ENCODE results near the gene ELAPOR1.
"Not testable (repeated sequence)": the region's sequence is repeated elsewhere in the genome, so short reads cannot be mapped to it uniquely, and the experiment has no call there.

The ELAPOR1 gene

GRCh38 chr1:109140392-109140791 is 26.5 kb downstream of the ELAPOR1 start:
- H3K9ac ChIP-seq (ENCODE audit: low read depth, low read length), result no peak overlapping the region
- H3K9me3 ChIP-seq (ENCODE audit: insufficient read depth, low read depth, low read length), result no peaks in the 10 kb centered on the region
- 92% methylated on average over 3 of the region's 3 CpGs for WGBS

GRCh38 chr1:109142260-109142659 is 28.3 kb downstream of the ELAPOR1 start:
- WGBS, result 93% methylated on average over 5 of the region's 5 CpGs
- Histone ChIP-seq H3K36me3 (ENCODE audit: insufficient read depth, low read length) (no peaks in the 10 kb centered on the region), H3K4me3 (ENCODE audit: low read length) (no peak overlapping the region), H3K9ac (ENCODE audit: low read depth, low read length) (no peak overlapping the region), H3K9me3 (ENCODE audit: insufficient read depth, low read depth, low read length) (no peaks in the 10 kb centered on the region), H3K27ac (ENCODE audit: low read depth, low read length) (no peak overlapping the region), H3K4me1 (ENCODE audit: insufficient read depth, low read length) (no peaks in the 10 kb centered on the region), H3K27me3 (ENCODE audit: insufficient read depth, low read length) (no peaks in the 10 kb centered on the region)

More at GRCh38 chr1:109140392-109140791, 26.5 kb downstream of the ELAPOR1 start:
- Histone ChIP-seq H3K4me1 (ENCODE audit: insufficient read depth, low read length) (no peaks in the 10 kb centered on the region), H3K27me3 (ENCODE audit: insufficient read depth, low read length) (no peaks in the 10 kb centered on the region), H3K36me3 (ENCODE audit: insufficient read depth, low read length) (no peaks in the 10 kb centered on the region), H3K4me3 (ENCODE audit: low read length) (no peak overlapping the region), H3K27ac (ENCODE audit: low read depth, low read length) (no peak overlapping the region)

- H3K27me3 ChIP-seq (ENCODE audit: insufficient read depth, low read length); H3K4me1 ChIP-seq (ENCODE audit: insufficient read depth, low read length); H3K4me3 ChIP-seq (ENCODE audit: low read length); H3K9ac ChIP-seq (ENCODE audit: low read depth, low read length); H3K36me3 ChIP-seq (ENCODE audit: insufficient read depth, low read length); H3K27ac ChIP-seq (ENCODE audit: low read depth, low read length); H3K9me3 ChIP-seq (ENCODE audit: insufficient read depth, low read depth, low read length): not testable (repeated sequence)
- 95% methylated on average over 5 of the region's 6 CpGs for WGBS
These were observed 28.8 kb downstream of the ELAPOR1 start for GRCh38 chr1:109142725-109143124.

DNA sequence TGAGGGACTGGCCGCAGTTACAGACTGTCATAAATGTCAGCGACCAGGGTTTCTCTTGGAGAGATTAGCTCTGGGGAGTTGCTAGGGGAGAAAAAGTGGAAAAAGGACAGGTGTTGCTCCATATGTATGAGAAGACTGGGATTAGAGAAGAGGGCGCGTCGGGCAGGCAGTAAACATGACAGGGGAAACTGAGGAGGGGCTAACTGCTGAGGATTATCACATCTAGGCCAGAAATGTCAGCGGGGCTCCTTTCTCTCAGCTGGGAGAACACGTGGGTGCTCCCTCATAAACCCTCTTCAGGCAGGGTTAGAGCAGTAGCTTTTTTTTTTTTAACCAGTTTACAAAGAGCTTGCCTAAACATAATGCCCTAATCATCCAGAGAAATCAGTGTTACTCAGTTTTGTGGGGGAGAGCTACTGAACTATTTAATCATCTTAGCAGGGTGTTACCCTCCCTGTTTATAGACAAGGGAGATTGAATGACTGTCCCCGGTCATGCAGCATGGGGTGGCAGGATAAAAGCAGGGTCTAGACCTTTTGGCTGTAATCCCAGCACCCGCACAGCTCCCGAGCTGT is 35.2 kb downstream of the ELAPOR1 start:
- Histone ChIP-seq H3K9me3 (ENCODE audit: insufficient read depth, low read depth, low read length) (no peaks in the 10 kb centered on the region), H3K27me3 (ENCODE audit: insufficient read depth, low read length) (no peaks in the 10 kb centered on the region), H3K27ac (ENCODE audit: low read depth, low read length) (no peak overlapping the region), H3K36me3 (ENCODE audit: insufficient read depth, low read length) (no peaks in the 10 kb centered on the region), H3K4me3 (ENCODE audit: low read length) (no peak overlapping the region), H3K4me1 (ENCODE audit: insufficient read depth, low read length) (peaks cover 13% of the 10 kb centered on the region), H3K9ac (ENCODE audit: low read depth, low read length) (no peak overlapping the region)
- WGBS, result 78% methylated on average over 10 of the region's 10 CpGs

DNA sequence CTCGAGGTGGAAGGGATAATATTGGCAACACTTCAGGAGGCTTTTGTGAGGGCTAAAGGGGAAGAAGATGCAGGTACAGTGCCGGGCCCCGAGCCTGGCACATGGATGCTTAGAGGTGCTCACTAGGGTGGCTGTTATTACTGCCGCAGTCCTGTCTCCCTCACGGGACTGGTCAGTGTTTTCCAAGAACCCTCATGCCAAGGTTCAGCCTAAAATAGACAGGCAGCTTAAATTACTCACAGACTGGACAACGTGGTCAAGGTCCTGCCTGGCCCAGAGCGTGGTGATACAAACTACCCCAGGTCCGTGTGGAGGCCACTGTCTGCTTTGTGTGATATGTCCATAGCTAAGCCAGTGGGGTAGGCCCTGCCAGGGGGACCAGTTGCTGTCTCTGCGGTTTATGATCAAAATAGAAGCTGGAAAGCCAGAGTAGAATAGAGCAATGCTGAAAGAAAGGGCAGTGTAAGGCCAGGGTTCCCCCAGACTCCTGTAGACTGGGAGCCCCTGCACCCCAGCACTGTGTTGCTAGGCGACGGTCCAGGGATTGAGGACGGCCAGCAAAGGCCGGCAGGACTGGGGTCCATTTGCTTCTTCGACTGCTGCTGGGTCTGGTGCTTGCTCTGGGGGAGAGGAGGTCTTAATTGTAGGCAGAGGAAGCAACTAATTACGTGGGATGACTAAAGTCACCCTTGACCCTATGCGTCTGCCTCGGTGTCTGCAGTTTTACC is 36.1 kb downstream of the ELAPOR1 start:
- H3K9me3 ChIP-seq (ENCODE audit: insufficient read depth, low read depth, low read length), result no peaks in the 10 kb centered on the region
- H3K27ac ChIP-seq (ENCODE audit: low read depth, low read length), result no peak overlapping the region
- peaks cover 13% of the 10 kb centered on the region for H3K4me1 ChIP-seq (ENCODE audit: insufficient read depth, low read length)
- H3K9ac ChIP-seq (ENCODE audit: low read depth, low read length), result no peak overlapping the region
- no peak overlapping the region for H3K4me3 ChIP-seq (ENCODE audit: low read length)
- H3K27me3 ChIP-seq (ENCODE audit: insufficient read depth, low read length), result no peaks in the 10 kb centered on the region
- WGBS, result 83% methylated on average over 17 of the region's 17 CpGs
- no peaks in the 10 kb centered on the region for H3K36me3 ChIP-seq (ENCODE audit: insufficient read depth, low read length)

DNA sequence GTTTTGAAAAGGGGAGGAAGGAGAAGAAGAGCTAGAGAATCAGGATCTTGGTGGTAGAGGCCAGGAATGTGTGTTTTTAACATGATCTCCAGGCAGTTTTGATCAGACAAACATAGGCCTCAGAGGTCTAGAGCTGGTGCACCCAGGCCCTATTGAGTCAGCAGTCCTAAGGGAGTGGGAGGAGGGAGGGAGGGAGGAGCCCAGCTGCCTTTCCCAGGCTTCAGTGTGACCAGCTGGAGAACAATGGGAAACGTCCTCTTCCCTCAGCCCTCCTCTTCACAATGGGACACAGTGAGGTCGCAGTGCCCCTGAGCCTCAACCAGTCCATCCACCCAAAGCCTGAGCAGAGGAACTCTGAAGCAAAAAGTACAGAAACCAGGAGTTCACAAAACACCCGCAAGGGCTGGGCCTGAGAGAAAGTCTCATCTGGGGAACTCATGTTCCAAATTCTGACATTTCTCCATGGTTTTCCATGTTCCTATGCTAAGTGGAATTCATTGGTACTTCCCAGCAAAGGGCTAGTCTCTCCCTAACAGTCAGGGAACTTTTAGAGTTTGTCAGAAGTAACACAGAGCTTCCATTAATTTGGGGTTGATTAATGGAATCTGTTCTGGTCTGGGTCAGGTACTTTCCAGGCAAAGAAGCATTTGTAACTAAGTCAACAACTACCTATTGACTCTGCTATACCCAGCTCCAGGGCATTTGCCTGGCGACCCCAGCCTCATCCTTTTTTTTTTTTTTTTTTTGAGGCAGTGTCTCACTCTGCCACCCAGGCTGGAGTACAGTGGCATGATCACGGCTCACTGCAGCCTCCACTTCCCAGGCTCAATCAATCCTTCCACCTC is 37.5 kb downstream of the ELAPOR1 start:
- H3K4me1 ChIP-seq (ENCODE audit: insufficient read depth, low read length), result peaks cover 13% of the 10 kb centered on the region
- no peak overlapping the region for H3K4me3 ChIP-seq (ENCODE audit: low read length)
- no peaks in the 10 kb centered on the region for H3K27me3 ChIP-seq (ENCODE audit: insufficient read depth, low read length)
- H3K36me3 ChIP-seq (ENCODE audit: insufficient read depth, low read length), result no peaks in the 10 kb centered on the region
- H3K9ac ChIP-seq (ENCODE audit: low read depth, low read length), result no peak overlapping the region
- no peak overlapping the region for H3K27ac ChIP-seq (ENCODE audit: low read depth, low read length)
- no peaks in the 10 kb centered on the region for H3K9me3 ChIP-seq (ENCODE audit: insufficient read depth, low read depth, low read length)
- 62% methylated on average over 5 of the region's 5 CpGs for WGBS

GRCh38 chr1:109152196-109152595 is 38.3 kb downstream of the ELAPOR1 start:
- no peaks in the 10 kb centered on the region for H3K27me3 ChIP-seq (ENCODE audit: insufficient read depth, low read length)
- no peaks in the 10 kb centered on the region for H3K9me3 ChIP-seq (ENCODE audit: insufficient read depth, low read depth, low read length)
- H3K4me3 ChIP-seq (ENCODE audit: low read length), result no peak overlapping the region
- H3K9ac ChIP-seq (ENCODE audit: low read depth, low read length), result no peak overlapping the region
- no peak overlapping the region for H3K27ac ChIP-seq (ENCODE audit: low read depth, low read length)
- no peaks in the 10 kb centered on the region for H3K36me3 ChIP-seq (ENCODE audit: insufficient read depth, low read length)
- H3K4me1 ChIP-seq (ENCODE audit: insufficient read depth, low read length), result peaks cover 13% of the 10 kb centered on the region

- Histone ChIP-seq H3K4me3 (ENCODE audit: low read length) (no peak overlapping the region), H3K27ac (ENCODE audit: low read depth, low read length) (no peak overlapping the region), H3K4me1 (ENCODE audit: insufficient read depth, low read length) (no peaks in the 10 kb centered on the region), H3K9me3 (ENCODE audit: insufficient read depth, low read depth, low read length) (no peaks in the 10 kb centered on the region), H3K9ac (ENCODE audit: low read depth, low read length) (no peak overlapping the region), H3K27me3 (ENCODE audit: insufficient read depth, low read length) (no peaks in the 10 kb centered on the region), H3K36me3 (ENCODE audit: insufficient read depth, low read length) (no peaks in the 10 kb centered on the region)
- WGBS, result 98% methylated on average over 2 of the region's 2 CpGs
These were observed 43.0 kb downstream of the ELAPOR1 start for GRCh38 chr1:109156916-109157385.

- 93% methylated on average over 7 of the region's 7 CpGs for WGBS
- Histone ChIP-seq H3K36me3 (ENCODE audit: insufficient read depth, low read length) (no peaks in the 10 kb centered on the region), H3K9me3 (ENCODE audit: insufficient read depth, low read depth, low read length) (no peaks in the 10 kb centered on the region), H3K4me1 (ENCODE audit: insufficient read depth, low read length) (no peaks in the 10 kb centered on the region), H3K9ac (ENCODE audit: low read depth, low read length) (no peak overlapping the region), H3K27ac (ENCODE audit: low read depth, low read length) (no peak overlapping the region), H3K4me3 (ENCODE audit: low read length) (no peak overlapping the region), H3K27me3 (ENCODE audit: insufficient read depth, low read length) (no peaks in the 10 kb centered on the region)
These were observed 44.5 kb downstream of the ELAPOR1 start for GRCh38 chr1:109158433-109158832.

DNA sequence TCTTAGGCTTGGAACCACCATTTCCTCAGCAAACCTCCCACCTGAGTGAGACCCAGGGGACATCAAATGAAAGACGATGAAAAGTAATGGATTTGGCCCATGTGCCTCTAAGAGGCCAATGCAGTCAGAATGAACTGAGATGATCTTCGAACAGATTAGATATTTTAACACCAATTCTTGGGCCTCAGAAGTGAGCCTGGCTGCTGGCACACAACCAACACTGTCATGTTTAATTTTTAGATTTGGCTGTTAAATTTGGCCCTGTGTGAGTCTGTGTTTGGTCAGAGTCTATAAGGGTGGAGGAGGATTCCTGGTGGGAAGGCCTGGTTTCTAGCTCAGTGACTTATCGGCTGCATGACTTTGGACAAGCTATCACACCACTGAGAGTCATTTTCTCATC is 45.4 kb downstream of the ELAPOR1 start:
- H3K36me3 ChIP-seq (ENCODE audit: insufficient read depth, low read length), result no peaks in the 10 kb centered on the region
- H3K9ac ChIP-seq (ENCODE audit: low read depth, low read length), result no peak overlapping the region
- H3K9me3 ChIP-seq (ENCODE audit: insufficient read depth, low read depth, low read length), result no peaks in the 10 kb centered on the region
- no peak overlapping the region for H3K27ac ChIP-seq (ENCODE audit: low read depth, low read length)
- no peaks in the 10 kb centered on the region for H3K27me3 ChIP-seq (ENCODE audit: insufficient read depth, low read length)
- WGBS, result 99% methylated on average over 3 of the region's 3 CpGs
- no peaks in the 10 kb centered on the region for H3K4me1 ChIP-seq (ENCODE audit: insufficient read depth, low read length)
- no peak overlapping the region for H3K4me3 ChIP-seq (ENCODE audit: low read length)
